Fibroblast of skin of back (primary cell): Measurements from ENCODE around the gene VWA1.

Experiments used
- DNase-seq: peaks from one replicate; pipeline ENCODE4 v3.0.0-alpha.2; 2013

Gene VWA1

GRCh38 chr1:1489231-1489630, 53.7 kb downstream of the VWA1 start:
- DNase-seq, result no peak

- no peak for DNase-seq
Observed at GRCh38 chr1:1489861-1490260, 54.4 kb downstream of the VWA1 start.

GRCh38 chr1:1490633-1491230, 55.2 kb downstream of the VWA1 start:
- DNase-seq, result no peak

- DNase-seq, result no peak
Observed at GRCh38 chr1:1491601-1492000, 56.1 kb downstream of the VWA1 start.
